Stimulated activated effector memory CD8-positive, alpha-beta T cell treated with anti-CD3 and anti-CD28 coated beads, Interleukin-12 subunit alpha, Interleukin-12 subunit beta, amount 100 ng/mL, for 72 hours (primary cell): ENCODE measurements around the gene MAMDC2.
A peak's percentile ranks its signal among the peaks of the same experiment; 100 is the strongest.

Experiments used
- ATAC-seq: fragments of 150-1000 bp; cut with Tn5 transposase; 2 replicates; pipeline ENCODE4 v1.10.0; 2021
- DNase-seq, 2 donors: peaks; one replicate each; pipeline ENCODE4 v3.0.0; 2021 to 2022; ENCODE audit warnings: low spot score in 2 of 2
- H3K27ac Mint-ChIP-seq: one replicate; pipeline ENCODE4 v1.8.0; 2022; ENCODE audit warnings: mild to moderate bottlenecking, mixed read lengths
- H3K36me3 Mint-ChIP-seq: one replicate; pipeline ENCODE4 v1.8.0; 2022; ENCODE audit warnings: mild to moderate bottlenecking, mixed read lengths
- H3K4me1 Mint-ChIP-seq: one replicate; pipeline ENCODE4 v1.8.0; 2022; ENCODE audit warnings: mixed read lengths
- H3K4me3 Mint-ChIP-seq: one replicate; pipeline ENCODE4 v1.8.0; 2022; ENCODE audit warnings: mild to moderate bottlenecking, mixed read lengths
- H3K9me3 Mint-ChIP-seq: one replicate; pipeline ENCODE4 v1.8.0; 2022; ENCODE audit warnings: mixed read lengths

Gene MAMDC2

GRCh38 chr9:70073193-70073592 lies 29.5 kb downstream of the MAMDC2 start:
- H3K4me1 Mint-ChIP-seq: no peaks in the 10 kb centered on the region
- no peak overlapping the region for H3K4me3 Mint-ChIP-seq
- H3K36me3 Mint-ChIP-seq: no peaks in the 10 kb centered on the region
- no peak for ATAC-seq
- no peak overlapping the region for H3K27ac Mint-ChIP-seq
- DNase-seq: no peak
- no peaks in the 10 kb centered on the region for H3K9me3 Mint-ChIP-seq

- DNase-seq (no peak), ATAC-seq (no peak)
- Mint-ChIP-seq H3K27ac (no peak overlapping the region), H3K9me3 (no peaks in the 10 kb centered on the region), H3K36me3 (no peaks in the 10 kb centered on the region), H3K4me1 (no peaks in the 10 kb centered on the region), H3K4me3 (no peak overlapping the region)
These were observed 30.1 kb downstream of the MAMDC2 start for GRCh38 chr9:70073756-70074155.

GRCh38 chr9:70076678-70077077 lies 33.0 kb downstream of the MAMDC2 start:
- DNase-seq: no peak
- no peaks in the 10 kb centered on the region for H3K9me3 Mint-ChIP-seq
- H3K4me1 Mint-ChIP-seq: no peaks in the 10 kb centered on the region
- ATAC-seq: no peak
- no peak overlapping the region for H3K4me3 Mint-ChIP-seq
- no peak overlapping the region for H3K27ac Mint-ChIP-seq
- no peaks in the 10 kb centered on the region for H3K36me3 Mint-ChIP-seq

- H3K4me1 Mint-ChIP-seq: no peaks in the 10 kb centered on the region
- H3K9me3 Mint-ChIP-seq: no peaks in the 10 kb centered on the region
- DNase-seq (no peak), ATAC-seq (no peak)
- H3K4me3 Mint-ChIP-seq: no peak overlapping the region
- no peaks in the 10 kb centered on the region for H3K36me3 Mint-ChIP-seq
- no peak overlapping the region for H3K27ac Mint-ChIP-seq
These were observed 35.9 kb downstream of the MAMDC2 start for GRCh38 chr9:70079417-70080037.

GRCh38 chr9:70080481-70081119 lies 37.0 kb downstream of the MAMDC2 start:
- DNase-seq (no peak), ATAC-seq (no peak)
- H3K4me1 Mint-ChIP-seq: no peaks in the 10 kb centered on the region

DNA sequence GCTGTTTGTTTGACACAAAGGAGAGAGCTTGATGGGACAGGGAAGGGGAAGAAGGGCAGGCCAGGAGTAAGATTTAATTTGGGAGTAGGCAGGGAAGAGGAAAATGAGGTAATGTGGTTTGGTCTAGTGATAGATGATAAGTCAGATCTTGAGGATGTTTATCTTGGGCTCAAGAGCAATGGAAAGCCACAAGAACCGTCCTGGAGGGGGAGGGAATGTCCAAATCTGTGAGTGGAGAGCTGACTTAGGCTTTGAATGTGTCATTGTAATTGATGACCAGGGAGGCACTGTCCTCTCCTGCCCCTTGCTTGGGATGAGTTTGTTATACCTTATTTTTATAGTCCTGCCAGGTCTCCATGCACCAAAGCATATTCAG lies 37.5 kb downstream of the MAMDC2 start:
- no peak overlapping the region for H3K27ac Mint-ChIP-seq
- no peak overlapping the region for H3K4me3 Mint-ChIP-seq
- H3K36me3 Mint-ChIP-seq: no peaks in the 10 kb centered on the region
- no peaks in the 10 kb centered on the region for H3K9me3 Mint-ChIP-seq
- DNase-seq (no peak), ATAC-seq (no peak)
- no peaks in the 10 kb centered on the region for H3K4me1 Mint-ChIP-seq

More at GRCh38 chr9:70080481-70081119, 37.0 kb downstream of the MAMDC2 start:
- Mint-ChIP-seq H3K9me3 (no peaks in the 10 kb centered on the region), H3K36me3 (no peaks in the 10 kb centered on the region), H3K4me3 (no peak overlapping the region), H3K27ac (no peak overlapping the region)

DNA sequence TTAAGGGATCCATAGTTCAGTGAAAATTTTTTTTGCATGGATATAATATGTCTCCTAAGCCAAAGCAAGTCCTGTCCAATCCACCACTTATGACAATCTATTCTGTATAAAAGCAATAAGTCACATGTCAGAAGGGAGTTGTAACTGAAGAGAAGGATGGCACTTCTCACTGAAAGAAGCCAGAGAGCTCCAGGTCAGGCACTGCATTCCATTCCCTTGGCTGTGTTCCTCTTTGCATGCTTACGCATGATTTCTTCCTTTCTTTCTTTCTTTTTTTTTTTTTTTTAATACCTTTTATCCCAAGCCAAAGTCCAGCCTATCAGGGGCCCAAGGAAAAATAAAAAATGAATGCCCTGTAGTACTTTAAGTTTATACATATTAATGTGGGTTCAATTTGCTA lies 39.8 kb downstream of the MAMDC2 start:
- ATAC-seq (no peak), DNase-seq (no peak)
- no peak overlapping the region for H3K4me3 Mint-ChIP-seq
- no peaks in the 10 kb centered on the region for H3K9me3 Mint-ChIP-seq
- H3K36me3 Mint-ChIP-seq: no peaks in the 10 kb centered on the region
- no peak overlapping the region for H3K27ac Mint-ChIP-seq
- H3K4me1 Mint-ChIP-seq: no peaks in the 10 kb centered on the region

- Mint-ChIP-seq H3K4me3 (no peak overlapping the region), H3K4me1 (no peaks in the 10 kb centered on the region)
These were observed 41.6 kb downstream of the MAMDC2 start for GRCh38 chr9:70085241-70085640.

DNA sequence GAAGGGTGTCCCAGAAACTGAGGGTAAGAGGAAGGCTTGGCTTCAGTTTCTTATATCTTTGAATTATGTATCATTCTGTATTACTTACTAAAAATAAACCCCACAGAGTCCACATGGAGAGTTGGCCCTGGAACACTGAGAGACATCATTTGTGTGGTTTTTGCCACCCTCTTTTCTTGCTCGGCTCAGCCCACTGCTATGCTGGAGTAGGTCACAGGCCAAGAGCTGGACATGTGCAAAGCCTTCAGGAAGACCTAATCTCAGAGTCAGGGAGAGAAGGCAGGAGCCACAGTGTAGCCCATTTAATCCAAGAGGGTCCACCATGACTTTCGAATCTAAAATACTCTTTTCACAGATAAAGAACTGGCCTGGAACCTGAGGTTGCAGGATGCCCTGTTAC lies 47.5 kb downstream of the MAMDC2 start:
- ATAC-seq (no peak), DNase-seq (no peak)
- no peak overlapping the region for H3K27ac Mint-ChIP-seq
- H3K4me1 Mint-ChIP-seq: no peaks in the 10 kb centered on the region
- H3K4me3 Mint-ChIP-seq: no peak overlapping the region
- peaks cover 2% of the 10 kb centered on the region for H3K9me3 Mint-ChIP-seq
- no peaks in the 10 kb centered on the region for H3K36me3 Mint-ChIP-seq

More at GRCh38 chr9:70085241-70085640, 41.6 kb downstream of the MAMDC2 start:
- DNase-seq (no peak), ATAC-seq (no peak)
- H3K9me3 Mint-ChIP-seq: no peaks in the 10 kb centered on the region
- no peak overlapping the region for H3K27ac Mint-ChIP-seq
- no peaks in the 10 kb centered on the region for H3K36me3 Mint-ChIP-seq

DNA sequence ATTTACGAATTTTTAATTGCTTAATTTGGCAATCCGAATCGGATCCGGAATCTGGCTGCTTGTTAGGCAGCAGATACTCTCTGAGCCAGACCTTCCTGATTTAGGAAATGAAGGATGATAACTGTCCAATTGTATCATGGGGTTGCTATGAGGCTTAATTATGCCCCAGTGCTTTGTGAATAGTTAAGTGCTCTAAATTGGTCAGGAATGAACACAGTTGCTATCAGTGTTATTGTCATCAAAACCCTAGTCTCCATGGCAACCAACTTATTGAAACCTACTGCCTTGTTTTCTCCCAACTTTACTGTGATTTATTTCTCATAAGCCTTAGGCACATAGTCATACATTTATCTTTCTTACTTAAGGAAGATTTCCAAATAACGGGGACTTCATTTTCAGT lies 47.9 kb downstream of the MAMDC2 start:
- no peak for DNase-seq
- Mint-ChIP-seq H3K9me3 (peaks cover 2% of the 10 kb centered on the region), H3K4me1 (no peaks in the 10 kb centered on the region), H3K36me3 (no peaks in the 10 kb centered on the region), H3K4me3 (no peak overlapping the region), H3K27ac (no peak overlapping the region)
- ATAC-seq: no peak

GRCh38 chr9:70092190-70092589 lies 48.5 kb downstream of the MAMDC2 start:
- Mint-ChIP-seq H3K4me3 (no peak overlapping the region), H3K36me3 (no peaks in the 10 kb centered on the region), H3K27ac (no peak overlapping the region), H3K9me3 (peaks cover 2% of the 10 kb centered on the region), H3K4me1 (no peaks in the 10 kb centered on the region)
- DNase-seq (no peak), ATAC-seq (no peak)

GRCh38 chr9:70093095-70093494 lies 49.4 kb downstream of the MAMDC2 start:
- no peak overlapping the region for H3K27ac Mint-ChIP-seq
- no peaks in the 10 kb centered on the region for H3K36me3 Mint-ChIP-seq
- ATAC-seq (no peak), DNase-seq (no peak)
- no peaks in the 10 kb centered on the region for H3K4me1 Mint-ChIP-seq
- peaks cover 2% of the 10 kb centered on the region for H3K9me3 Mint-ChIP-seq
- no peak overlapping the region for H3K4me3 Mint-ChIP-seq

- Mint-ChIP-seq H3K9me3 (peaks cover 2% of the 10 kb centered on the region), H3K27ac (no peak overlapping the region), H3K4me3 (no peak overlapping the region), H3K36me3 (no peaks in the 10 kb centered on the region), H3K4me1 (no peaks in the 10 kb centered on the region)
- no peak for DNase-seq
- ATAC-seq: peak; percentile 47
These were observed 50.3 kb downstream of the MAMDC2 start for GRCh38 chr9:70093944-70094343.

GRCh38 chr9:70094747-70095146 lies 51.1 kb downstream of the MAMDC2 start:
- H3K36me3 Mint-ChIP-seq: no peaks in the 10 kb centered on the region
- no peak overlapping the region for H3K4me3 Mint-ChIP-seq

DNA sequence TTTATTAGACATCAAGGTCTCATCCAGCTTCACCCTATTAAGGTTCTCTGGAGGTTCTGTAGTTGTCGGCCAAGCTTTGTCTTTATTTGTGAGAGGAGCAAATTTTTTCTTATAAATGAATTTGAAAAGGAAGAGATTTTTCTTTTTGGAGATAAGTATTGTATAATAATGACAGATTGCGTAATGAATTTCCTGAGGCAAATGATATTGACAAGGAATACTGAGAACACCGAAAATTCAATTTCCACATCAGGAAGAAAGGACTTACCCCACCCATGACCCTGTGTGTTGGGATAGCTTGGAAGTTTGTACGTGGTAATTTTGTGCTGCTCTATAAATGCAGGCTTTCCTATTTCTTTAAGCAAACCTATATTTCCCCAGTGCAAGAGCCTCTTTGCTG lies 53.5 kb downstream of the MAMDC2 start:
- peaks cover 2% of the 10 kb centered on the region for H3K9me3 Mint-ChIP-seq
- ATAC-seq (no peak), DNase-seq (no peak)
- H3K4me3 Mint-ChIP-seq: no peak overlapping the region
- H3K27ac Mint-ChIP-seq: no peak overlapping the region
- no peaks in the 10 kb centered on the region for H3K4me1 Mint-ChIP-seq
- no peaks in the 10 kb centered on the region for H3K36me3 Mint-ChIP-seq

More at GRCh38 chr9:70094747-70095146, 51.1 kb downstream of the MAMDC2 start:
- ATAC-seq (no peak), DNase-seq (no peak)
- Mint-ChIP-seq H3K27ac (no peak overlapping the region), H3K9me3 (peaks cover 2% of the 10 kb centered on the region), H3K4me1 (no peaks in the 10 kb centered on the region)

DNA sequence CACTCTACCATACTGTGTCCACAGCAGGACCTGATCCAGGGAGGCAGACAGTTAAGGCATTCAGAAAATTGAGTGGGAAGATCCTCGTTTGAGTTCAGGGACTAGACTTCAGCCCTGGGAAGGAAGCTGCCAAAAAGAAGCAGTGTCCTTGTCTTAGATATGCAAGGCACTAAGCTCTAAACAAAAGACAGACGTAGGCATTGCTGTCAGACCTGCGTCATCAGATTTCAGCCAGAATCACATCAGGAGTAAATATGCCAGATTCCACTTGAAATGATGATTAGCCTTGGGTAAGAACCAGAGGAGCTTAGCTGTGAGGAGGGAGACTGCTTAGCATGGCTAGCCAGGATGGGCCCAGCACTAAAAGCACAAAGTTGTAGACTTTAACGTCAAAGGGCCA lies 56.7 kb downstream of the MAMDC2 start:
- H3K36me3 Mint-ChIP-seq: no peaks in the 10 kb centered on the region
- H3K9me3 Mint-ChIP-seq: no peaks in the 10 kb centered on the region
- H3K4me1 Mint-ChIP-seq: no peaks in the 10 kb centered on the region
- ATAC-seq: no peak
- DNase-seq: no peak
- H3K27ac Mint-ChIP-seq: no peak overlapping the region
- no peak overlapping the region for H3K4me3 Mint-ChIP-seq
